Heart left ventricle (tissue), 16 donors: Measurements from ENCODE around the gene SORBS2. TPM values are rescaled to one million over a fixed set of nuclear protein-coding genes. Genes with fewer than 3 reads are reported as not detected.

Experiments used
- ATAC-seq, 4 donors: fragments of 200-7000 bp; cut with Tn5 transposase; one replicate each; pipeline ENCODE4 v1.9.1; 2020 to 2022; ENCODE audit warnings: moderate library complexity in 4 of 4, mild to moderate bottlenecking in 3 of 4, moderate number of reproducible peaks in 1 of 4
- DNase-seq, 5 donors: peaks; one replicate each; pipeline ENCODE4 v3.0.0-alpha.2; 2020
- H3K27ac ChIP-seq, 12 donors: fragments of 200-600 bp; sonication (generic) in 4 of 12; one replicate each; pipeline versions ENCODE4 v1.5.0 to v1.8.0; 2016 to 2022; ENCODE audit warnings: mild to moderate bottlenecking in 2 of 12
- H3K27me3 ChIP-seq, 9 donors: fragments of 200-600 bp; sonication (generic) in 2 of 9; one replicate each; pipeline versions ENCODE4 v1.5.1 to v1.8.0; 2016 to 2022; ENCODE audit warnings: mild to moderate bottlenecking in 3 of 9
- H3K36me3 ChIP-seq, 9 donors: fragments of 200-600 bp; sonication (generic) in 2 of 9; one replicate each; pipeline versions ENCODE4 v1.5.0 to v1.8.0; 2018 to 2022; ENCODE audit warnings: mild to moderate bottlenecking in 2 of 9
- H3K4me1 ChIP-seq, 12 donors: fragments of 200-600 bp; sonication (generic) in 4 of 12; one replicate each; pipeline versions ENCODE4 v1.5.0 to v1.8.0; 2016 to 2022; ENCODE audit warnings: mild to moderate bottlenecking in 3 of 12
- H3K4me3 ChIP-seq, 12 donors: fragments of 200-600 bp; sonication (generic) in 4 of 12; one replicate each; pipeline versions ENCODE4 v1.5.0 to v1.8.0; 2017 to 2022; ENCODE audit warnings: mild to moderate bottlenecking in 9 of 12, moderate library complexity in 4 of 12
- H3K9me3 ChIP-seq, 12 donors: fragments of 200-600 bp; sonication (generic) in 4 of 12; one replicate each; pipeline versions ENCODE4 v1.5.0 to v1.8.0; 2016 to 2022; ENCODE audit warnings: mild to moderate bottlenecking in 1 of 12
- POLR2A ChIP-seq, 2 donors: fragments of 450-650 bp; IDR thresholded peaks; one replicate each; pipeline ENCODE4 v1.6.1; 2017; ENCODE audit warnings: antibody characterized with exemption in 2 of 2, mild to moderate bottlenecking in 2 of 2, moderate library complexity in 2 of 2
- WGBS, 4 donors: extraction: QIAGEN DNeasy Blood & Tissue Kit in 2 of 4; methylation state at CpG; one replicate each; pipeline versions ENCODE4 v1.1.5 to v1.1.7; 2013 to 2018; 5-methylcytosine and 5-hydroxymethylcytosine counted together
- intact Hi-C, 10 donors: fragments of 100-400 bp; cut with DNase I; formaldehyde crosslinking; loops; one replicate each; pipeline versions ENCODE4 v1.11.1 to v1.14.2; 2022
- polyA plus RNA-seq, 2 donors: library from polyadenylated mRNA; stranded (reverse); fragments of 200-250 nt; gene quantifications; one replicate each; pipeline ENCODE4 v1.2.3, GENCODE V29; 2013
- total RNA-seq, 9 donors: library from RNA; depleted of rRNA in 2 of 9; stranded (reverse); fragments of >200 nt in 2 of 9; fragmentation: NEBNext Ultra II Directional in 3 of 9; extraction: Animal tissue kit (Norgen Biotek cat#: 25700) in 3 of 9; gene quantifications; one replicate each; pipeline versions ENCODE4 v1.1.0 to v1.2.4, GENCODE V29; 2016 to 2023
- TF ChIP-seq, protein P1 (sequence below), 12 donors: fragments of 200-600 bp; sonication (generic) in 4 of 12; IDR thresholded peaks; one replicate each; pipeline versions ENCODE4 v1.5.0 to v1.8.0; 2018 to 2022; ENCODE audit warnings: antibody characterized with exemption in 12 of 12, mild to moderate bottlenecking in 5 of 12
- donor health status: ischemic (EF 13 %, LVEDD 7.1; RV severe dilation, severe dysfunction).
- donor health status: healthy with polysubstance abuse.
- donor health status: DM: no; HTN: yes; CAD: no.
- donor health status: DM: no; HTN: no; CAD: no.
- donor health status: ischemic (EF 25% LVEDD 6.9; RV normal size, moderate dysfunction).
- donor health status: ischemic (EF 25% LVEDD 5.7; RV mildly dilated, moderate dysfunction).
- donor health status: healthy.
- donor health status: DM: yes; HTN: yes; CAD: no.
- donor health status: ischemic (EF 35%, LVEDD 5.7; RV mildly dilated, moderate dysfunction).
- donor health status: nonischemic (EF 11% LVEDD 7.7; RV severe dilation, severe dysfunction).
- donor health status: DM: yes; HTN: yes; CAD: no.
- donor health status: PGD.
- donor health status: ischemic (EF 29% LVEDD 5.4; RV normal size, mild dysfunction).
- donor health status: nonischemic (EF 23%, LVEDD 6.1; RV moderate dilation, normal function).

Gene SORBS2
- total and polyA plus RNA-seq, 11 donors = 254 to 2,158 (median 1,369) TPM

DNA sequence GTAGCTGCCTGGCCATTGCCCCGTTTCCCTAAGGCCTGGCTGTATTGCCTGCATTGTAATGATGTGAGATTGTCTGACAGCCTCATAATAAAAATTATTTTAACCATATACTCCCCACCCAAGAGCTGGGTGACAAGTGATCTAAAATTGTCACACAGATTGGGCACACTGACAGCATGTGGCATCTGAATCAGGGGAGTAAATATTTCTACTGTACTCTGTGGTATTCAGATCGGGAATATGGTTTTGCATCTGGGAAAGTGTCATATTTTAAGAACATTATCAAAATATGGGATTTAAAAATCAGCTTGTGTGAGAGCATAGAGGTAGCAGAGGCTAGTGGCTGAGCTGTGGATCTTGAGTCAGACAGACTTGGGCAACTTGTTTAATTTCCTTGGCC is 140.9 kb downstream of the SORBS2 start:
- peak in 2 of 4 donors; percentile 3 to 7 for ATAC-seq
- Histone ChIP-seq H3K36me3 (peaks cover 0 to 49% (median 14%) of the 10 kb centered on the region in 9 donors), H3K9me3 (no peaks in the 10 kb centered on the region), H3K27ac (peak overlapping the region in 7 of 12 donors; percentile 1 to 71 (median 55)), H3K27me3 (no peaks in the 10 kb centered on the region), H3K4me1 (peaks cover 0 to 71% (median 20%) of the 10 kb centered on the region in 12 donors), H3K4me3 (no peak overlapping the region)
- no peak for TF ChIP-seq POLR2A (IDR thresholded peaks at IDR 0.05)
- TF ChIP-seq, protein P1, sequence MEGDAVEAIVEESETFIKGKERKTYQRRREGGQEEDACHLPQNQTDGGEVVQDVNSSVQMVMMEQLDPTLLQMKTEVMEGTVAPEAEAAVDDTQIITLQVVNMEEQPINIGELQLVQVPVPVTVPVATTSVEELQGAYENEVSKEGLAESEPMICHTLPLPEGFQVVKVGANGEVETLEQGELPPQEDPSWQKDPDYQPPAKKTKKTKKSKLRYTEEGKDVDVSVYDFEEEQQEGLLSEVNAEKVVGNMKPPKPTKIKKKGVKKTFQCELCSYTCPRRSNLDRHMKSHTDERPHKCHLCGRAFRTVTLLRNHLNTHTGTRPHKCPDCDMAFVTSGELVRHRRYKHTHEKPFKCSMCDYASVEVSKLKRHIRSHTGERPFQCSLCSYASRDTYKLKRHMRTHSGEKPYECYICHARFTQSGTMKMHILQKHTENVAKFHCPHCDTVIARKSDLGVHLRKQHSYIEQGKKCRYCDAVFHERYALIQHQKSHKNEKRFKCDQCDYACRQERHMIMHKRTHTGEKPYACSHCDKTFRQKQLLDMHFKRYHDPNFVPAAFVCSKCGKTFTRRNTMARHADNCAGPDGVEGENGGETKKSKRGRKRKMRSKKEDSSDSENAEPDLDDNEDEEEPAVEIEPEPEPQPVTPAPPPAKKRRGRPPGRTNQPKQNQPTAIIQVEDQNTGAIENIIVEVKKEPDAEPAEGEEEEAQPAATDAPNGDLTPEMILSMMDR (IDR thresholded peaks at IDR 0.05) = no peak
- intact Hi-C loops = loop anchor here in 1 of 10 donors (10.0 kb wide), 1 partner anchor 204 kb away; no protein-coding TSS in a partner anchor
- no peak for DNase-seq
- 49 to 70% (median 54%) methylated on average over 2 of the region's 2 CpGs for WGBS, 4 donors

DNA sequence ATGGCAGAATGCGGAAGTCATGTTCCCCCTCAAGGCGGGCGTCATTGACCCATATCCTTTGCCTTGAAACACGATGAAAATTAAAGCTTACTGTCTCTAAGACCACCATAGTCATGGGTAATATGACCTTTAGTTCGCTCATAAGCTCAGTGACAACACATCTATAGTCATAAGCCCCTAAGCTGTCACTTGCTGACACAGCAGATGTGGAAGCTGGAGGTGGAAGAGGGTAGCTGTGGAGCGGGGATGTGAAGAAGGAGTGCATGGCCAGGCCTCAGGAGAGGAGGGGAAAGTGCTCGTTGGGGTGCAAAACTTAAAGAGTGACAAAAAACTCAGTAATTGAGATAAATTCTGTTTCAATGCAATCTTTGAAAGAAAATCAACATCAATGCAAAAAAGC is 142.7 kb downstream of the SORBS2 start:
- H3K36me3 ChIP-seq = peaks cover 0 to 54% (median 16%) of the 10 kb centered on the region in 9 donors
- H3K27ac ChIP-seq = peak overlapping the region in 1 of 12 donors; percentile 33
- 79 to 89% (median 85%) methylated on average over 7 of the region's 7 CpGs for WGBS, 4 donors
- no peaks in the 10 kb centered on the region for H3K9me3 ChIP-seq
- DNase-seq (no peak), ATAC-seq (no peak)
- H3K4me3 ChIP-seq = no peak overlapping the region
- H3K27me3 ChIP-seq = no peaks in the 10 kb centered on the region
- no peak for TF ChIP-seq POLR2A (IDR thresholded peaks at IDR 0.05)
- intact Hi-C loops = no loop called here
- H3K4me1 ChIP-seq = peaks cover 0 to 57% (median 18%) of the 10 kb centered on the region in 12 donors

DNA sequence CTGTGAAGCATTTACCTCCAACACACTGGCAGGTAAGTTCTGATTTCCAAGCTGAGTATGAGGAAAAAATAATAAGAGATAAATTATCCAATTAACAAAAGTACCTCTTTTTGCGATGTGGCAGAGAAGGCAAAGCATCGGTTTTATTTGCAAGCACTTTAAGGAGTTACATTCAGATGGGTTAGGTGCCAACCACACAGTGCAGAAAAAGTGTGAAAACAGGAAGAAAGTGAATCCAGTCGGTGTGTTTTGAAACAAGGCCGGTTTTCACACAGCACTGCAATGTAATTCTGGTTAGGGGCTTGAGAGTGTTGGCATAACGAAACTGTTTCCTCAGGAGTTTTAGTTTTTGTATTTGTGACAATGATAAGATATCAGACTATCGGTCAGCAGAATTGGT is 145.8 kb downstream of the SORBS2 start:
- ATAC-seq = no peak
- no peaks in the 10 kb centered on the region for H3K9me3 ChIP-seq
- peak overlapping the region in 2 of 12 donors; percentile 27 to 38 for H3K27ac ChIP-seq
- no peaks in the 10 kb centered on the region for H3K27me3 ChIP-seq
- H3K36me3 ChIP-seq = peaks cover 0 to 57% (median 18%) of the 10 kb centered on the region in 9 donors
- intact Hi-C loops = no loop called here
- TF ChIP-seq POLR2A (IDR thresholded peaks at IDR 0.05) = no peak
- TF ChIP-seq, protein P1 (IDR thresholded peaks at IDR 0.05) = no peak
- WGBS, 4 donors = 65 to 72% (median 67%) methylated on average over 6 of the region's 6 CpGs
- DNase-seq = no peak
- peaks cover 0 to 50% (median 9%) of the 10 kb centered on the region in 12 donors for H3K4me1 ChIP-seq
- H3K4me3 ChIP-seq = no peak overlapping the region

DNA sequence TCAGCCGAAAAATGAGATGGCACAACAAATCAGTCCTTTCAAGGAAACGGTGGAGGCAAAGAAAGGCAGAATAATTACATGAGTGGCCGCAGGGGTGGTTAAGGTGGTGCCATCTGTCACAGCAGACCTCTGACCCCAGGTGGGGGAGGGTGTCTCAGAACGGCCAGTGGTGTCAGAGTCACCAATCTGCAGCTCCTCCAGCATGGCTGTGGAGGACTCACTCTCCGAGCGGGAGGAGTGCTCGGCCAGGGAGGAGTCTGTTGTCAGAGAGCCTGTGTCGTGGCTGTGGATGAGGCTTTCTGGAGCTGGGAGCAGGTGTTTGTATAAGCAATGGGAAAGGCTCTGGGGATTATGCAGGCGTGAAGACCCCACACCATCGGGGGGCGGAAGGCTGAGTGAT is 146.3 kb downstream of the SORBS2 start:
- no peak for TF ChIP-seq POLR2A (IDR thresholded peaks at IDR 0.05)
- TF ChIP-seq, protein P1 (IDR thresholded peaks at IDR 0.05) = no peak
- Histone ChIP-seq H3K9me3 (no peaks in the 10 kb centered on the region), H3K4me3 (no peak overlapping the region), H3K27ac (peak overlapping the region in 3 of 12 donors; percentile 30 to 87 (median 38)), H3K36me3 (peaks cover 0 to 62% (median 24%) of the 10 kb centered on the region in 9 donors), H3K4me1 (peaks cover 0 to 50% (median 9%) of the 10 kb centered on the region in 12 donors), H3K27me3 (no peaks in the 10 kb centered on the region)
- ATAC-seq (no peak), DNase-seq (no peak)
- intact Hi-C loops = no loop called here
- WGBS, 4 donors = 68 to 75% (median 73%) methylated on average over 11 of the region's 11 CpGs

DNA sequence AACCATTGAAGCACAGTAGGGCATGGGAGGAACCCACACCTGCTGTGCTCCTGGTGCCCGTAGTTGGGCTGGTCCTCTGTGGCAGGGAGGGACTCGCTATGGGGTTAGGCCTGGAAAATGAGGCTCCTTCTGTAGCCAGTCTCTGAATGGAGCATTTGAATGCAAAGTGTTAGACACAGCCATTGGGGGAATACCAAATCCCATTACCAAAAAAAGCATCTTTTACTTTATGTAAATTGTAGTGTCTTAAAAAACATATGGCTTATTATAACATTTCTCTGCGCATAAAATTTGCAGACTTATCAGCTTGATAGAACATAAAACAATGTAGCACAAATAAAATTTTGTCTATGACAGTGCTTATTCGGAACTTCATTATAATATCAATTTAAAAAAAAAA is 147.5 kb downstream of the SORBS2 start:
- intact Hi-C loops = no loop called here
- Histone ChIP-seq H3K27me3 (no peaks in the 10 kb centered on the region), H3K9me3 (no peaks in the 10 kb centered on the region), H3K36me3 (peaks cover 0 to 74% (median 32%) of the 10 kb centered on the region in 9 donors), H3K27ac (peak overlapping the region in 5 of 12 donors; percentile 10 to 87 (median 50)), H3K4me1 (peaks cover 0 to 50% (median 8%) of the 10 kb centered on the region in 12 donors), H3K4me3 (no peak overlapping the region)
- 91 to 95% (median 93%) methylated on average over 4 of the region's 4 CpGs for WGBS, 4 donors
- TF ChIP-seq, protein P1 (IDR thresholded peaks at IDR 0.05) = no peak
- TF ChIP-seq POLR2A (IDR thresholded peaks at IDR 0.05) = no peak
- ATAC-seq (no peak), DNase-seq (no peak)
